GM19468 (cell line): ENCODE measurements around the gene TCF7L1.

Source experiments
- ATAC-seq: cut with Tn5 transposase; IDR thresholded peaks from one replicate; pipeline ENCODE4 v1.9.1; 2021; ENCODE audit warnings: mild to moderate bottlenecking, moderate library complexity, moderate number of reproducible peaks; ENCODE audit not compliant: unreplicated experiment; ENCODE audit errors: extremely low read depth

Gene TCF7L1

GRCh38 chr2:85160966-85161960 is 28.1 kb downstream of the TCF7L1 start:
- ATAC-seq, result no peak

GRCh38 chr2:85162746-85163301 is 29.6 kb downstream of the TCF7L1 start:
- ATAC-seq, result no peak

- no peak for ATAC-seq
Observed at GRCh38 chr2:85163675-85164074, 30.5 kb downstream of the TCF7L1 start.

GRCh38 chr2:85164145-85164569 is 31.0 kb downstream of the TCF7L1 start:
- no peak for ATAC-seq

GRCh38 chr2:85165088-85165690 is 32.0 kb downstream of the TCF7L1 start:
- ATAC-seq, result no peak

- no peak for ATAC-seq
Observed at GRCh38 chr2:85166021-85166420, 32.8 kb downstream of the TCF7L1 start.

GRCh38 chr2:85167479-85167878 is 34.3 kb downstream of the TCF7L1 start:
- no peak for ATAC-seq

- no peak for ATAC-seq
Observed at GRCh38 chr2:85168942-85169341, 35.8 kb downstream of the TCF7L1 start.

GRCh38 chr2:85169581-85169980 is 36.4 kb downstream of the TCF7L1 start:
- ATAC-seq, result no peak

GRCh38 chr2:85170938-85171475 is 37.8 kb downstream of the TCF7L1 start:
- no peak for ATAC-seq

- ATAC-seq, result no peak
Observed at GRCh38 chr2:85171916-85172315, 38.7 kb downstream of the TCF7L1 start.

GRCh38 chr2:85173909-85174308 is 40.7 kb downstream of the TCF7L1 start:
- no peak for ATAC-seq

- ATAC-seq, result no peak
Observed at GRCh38 chr2:85174943-85175342, 41.8 kb downstream of the TCF7L1 start.

GRCh38 chr2:85175369-85176299 is 42.4 kb downstream of the TCF7L1 start:
- ATAC-seq, result no peak

GRCh38 chr2:85177031-85177824 is 44.0 kb downstream of the TCF7L1 start:
- no peak for ATAC-seq

GRCh38 chr2:85178154-85178553 is 45.0 kb downstream of the TCF7L1 start:
- ATAC-seq, result no peak

- no peak for ATAC-seq
Observed at GRCh38 chr2:85178980-85179411, 45.8 kb downstream of the TCF7L1 start.

- ATAC-seq, result no peak
Observed at GRCh38 chr2:85179541-85179940, 46.3 kb downstream of the TCF7L1 start.
